ENCODE measurements around the gene SLX4. TPM values are rescaled to one million over a fixed set of nuclear protein-coding genes. Genes with fewer than 3 reads are reported as not detected.

The SLX4 gene
- total RNA-seq, 2 experiments from 2014 or later: 9.1 to 9.3 TPM

DNA sequence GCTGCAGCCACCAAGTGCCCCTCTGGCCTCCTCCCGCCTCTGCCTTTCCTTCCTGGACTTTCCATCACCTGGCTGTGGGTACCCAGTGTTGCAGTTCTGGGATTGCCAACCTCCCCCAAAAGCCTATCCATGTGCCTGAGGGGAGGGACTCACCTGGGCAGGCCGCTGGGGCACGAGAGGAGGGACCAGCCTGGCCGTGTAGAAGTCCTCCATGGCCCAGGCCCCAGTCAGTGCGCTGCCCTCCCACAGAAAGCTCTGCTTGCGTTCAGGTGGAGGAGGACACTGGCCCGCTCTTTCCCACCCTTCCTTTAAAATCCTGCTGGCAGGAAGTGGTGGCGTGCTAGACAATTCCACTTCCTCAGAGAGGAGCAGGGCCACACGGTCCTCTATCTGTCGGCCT, 14.2 kb downstream of the SLX4 start:
- no peaks in the 10 kb centered on the region for H3K4me1 Mint-ChIP-seq

DNA sequence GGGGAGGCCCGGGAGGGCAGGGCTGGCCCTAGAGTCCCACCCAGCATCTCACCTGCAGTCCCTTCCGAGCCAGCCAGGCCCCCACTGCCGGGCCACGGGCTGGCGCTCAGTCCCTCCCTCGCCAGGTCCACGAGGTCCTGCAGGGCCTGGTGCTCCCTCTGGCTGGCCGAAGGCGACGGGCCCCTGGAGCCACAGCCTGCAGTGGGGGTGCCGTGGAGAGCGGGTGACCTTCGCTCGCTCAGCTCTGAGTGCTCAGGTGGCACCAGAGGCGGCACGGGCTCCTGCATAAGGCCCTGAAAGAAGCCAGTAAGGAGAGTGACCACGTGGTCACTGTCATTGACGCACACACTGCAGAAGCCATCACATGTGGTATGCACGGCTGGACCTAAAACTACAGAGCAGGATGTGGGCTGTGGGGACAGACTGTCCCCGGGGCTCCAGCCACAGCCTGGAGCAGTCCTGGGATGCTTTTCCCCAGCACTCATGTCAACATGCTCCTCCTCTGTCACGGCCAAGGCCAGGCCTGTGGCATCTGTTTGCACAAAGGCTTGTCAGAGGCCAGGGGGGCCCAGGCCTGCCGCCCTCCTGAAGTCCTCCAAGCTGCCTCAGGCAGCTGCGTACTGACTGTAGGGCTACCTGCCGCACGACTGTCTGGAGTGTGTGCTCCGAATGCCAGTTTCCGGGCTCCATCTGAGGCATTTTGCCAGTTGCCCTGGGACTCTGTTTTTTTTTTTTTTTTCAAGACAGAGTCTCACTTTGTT, 15.1 kb downstream of the SLX4 start:
- H3K9me3 Mint-ChIP-seq: no peaks in the 10 kb centered on the region
- no peaks in the 10 kb centered on the region for H3K4me1 Mint-ChIP-seq
- no peak overlapping the region for H3K4me3 Mint-ChIP-seq
- no peak overlapping the region for H3K27ac Mint-ChIP-seq
- peaks cover 16% of the 10 kb centered on the region for H3K36me3 Mint-ChIP-seq
- no peaks in the 10 kb centered on the region for H3K27me3 Mint-ChIP-seq
- no peak for DNase-seq

More for the DNA sequence above, 14.2 kb downstream of the SLX4 start:
- H3K36me3 Mint-ChIP-seq: peaks cover 17% of the 10 kb centered on the region
- no peaks in the 10 kb centered on the region for H3K9me3 Mint-ChIP-seq
- no peak overlapping the region for H3K4me3 Mint-ChIP-seq
- DNase-seq: no peak
- no peaks in the 10 kb centered on the region for H3K27me3 Mint-ChIP-seq
- no peak overlapping the region for H3K27ac Mint-ChIP-seq

DNA sequence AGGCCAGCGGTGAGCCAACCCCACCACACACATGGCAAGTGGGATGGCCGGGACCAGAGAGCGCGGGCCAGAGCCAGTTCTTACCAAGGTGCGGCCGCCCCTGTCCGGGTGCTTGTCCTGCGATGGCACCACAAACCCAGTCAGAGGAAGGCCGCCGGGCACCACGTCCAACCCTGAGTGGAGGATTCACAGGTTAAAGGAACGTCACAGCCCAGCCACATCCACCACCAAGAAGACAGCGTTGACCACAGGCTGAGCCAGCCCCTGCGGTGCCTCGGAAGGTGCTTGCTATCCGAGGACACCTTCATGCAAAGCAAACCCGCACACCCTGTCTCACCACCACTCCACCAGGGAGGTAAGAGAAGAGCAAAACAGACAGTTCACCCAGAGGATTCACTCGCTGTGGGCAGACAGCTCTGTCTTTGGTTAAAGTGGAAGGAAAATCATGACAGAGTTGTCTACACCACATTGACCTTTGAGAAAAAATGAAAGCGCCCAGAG, 15.8 kb downstream of the SLX4 start:
- no peak for DNase-seq
- H3K4me1 Mint-ChIP-seq: no peaks in the 10 kb centered on the region
- H3K27me3 Mint-ChIP-seq: no peaks in the 10 kb centered on the region
- no peak overlapping the region for H3K4me3 Mint-ChIP-seq
- H3K9me3 Mint-ChIP-seq: no peaks in the 10 kb centered on the region
- no peak overlapping the region for H3K27ac Mint-ChIP-seq
- H3K36me3 Mint-ChIP-seq: peaks cover 11% of the 10 kb centered on the region

DNA sequence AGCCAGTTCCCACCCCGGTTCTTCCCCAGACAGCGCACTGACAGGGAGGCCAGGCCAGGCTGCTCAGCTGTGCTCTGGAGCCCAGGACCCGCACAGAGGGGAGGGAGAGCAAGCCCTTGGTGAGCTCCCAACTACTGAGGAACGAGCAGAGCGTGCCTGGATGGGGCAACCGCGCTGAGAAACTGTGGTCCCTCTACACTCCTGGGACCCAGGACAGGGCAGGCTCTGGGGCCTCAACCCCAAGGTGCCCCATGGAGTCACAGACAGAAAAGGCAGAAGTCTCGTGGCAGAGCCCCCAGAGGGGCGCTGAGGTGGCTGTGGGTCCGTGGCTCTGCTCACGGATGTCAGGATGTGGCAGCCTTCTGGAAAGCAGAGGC, 16.3 kb downstream of the SLX4 start:
- H3K4me3 Mint-ChIP-seq: no peak overlapping the region
- no peak overlapping the region for H3K27ac Mint-ChIP-seq
- H3K9me3 Mint-ChIP-seq: no peaks in the 10 kb centered on the region
- no peaks in the 10 kb centered on the region for H3K4me1 Mint-ChIP-seq
- peaks cover 12% of the 10 kb centered on the region for H3K36me3 Mint-ChIP-seq
- DNase-seq: no peak
- no peaks in the 10 kb centered on the region for H3K27me3 Mint-ChIP-seq

DNA sequence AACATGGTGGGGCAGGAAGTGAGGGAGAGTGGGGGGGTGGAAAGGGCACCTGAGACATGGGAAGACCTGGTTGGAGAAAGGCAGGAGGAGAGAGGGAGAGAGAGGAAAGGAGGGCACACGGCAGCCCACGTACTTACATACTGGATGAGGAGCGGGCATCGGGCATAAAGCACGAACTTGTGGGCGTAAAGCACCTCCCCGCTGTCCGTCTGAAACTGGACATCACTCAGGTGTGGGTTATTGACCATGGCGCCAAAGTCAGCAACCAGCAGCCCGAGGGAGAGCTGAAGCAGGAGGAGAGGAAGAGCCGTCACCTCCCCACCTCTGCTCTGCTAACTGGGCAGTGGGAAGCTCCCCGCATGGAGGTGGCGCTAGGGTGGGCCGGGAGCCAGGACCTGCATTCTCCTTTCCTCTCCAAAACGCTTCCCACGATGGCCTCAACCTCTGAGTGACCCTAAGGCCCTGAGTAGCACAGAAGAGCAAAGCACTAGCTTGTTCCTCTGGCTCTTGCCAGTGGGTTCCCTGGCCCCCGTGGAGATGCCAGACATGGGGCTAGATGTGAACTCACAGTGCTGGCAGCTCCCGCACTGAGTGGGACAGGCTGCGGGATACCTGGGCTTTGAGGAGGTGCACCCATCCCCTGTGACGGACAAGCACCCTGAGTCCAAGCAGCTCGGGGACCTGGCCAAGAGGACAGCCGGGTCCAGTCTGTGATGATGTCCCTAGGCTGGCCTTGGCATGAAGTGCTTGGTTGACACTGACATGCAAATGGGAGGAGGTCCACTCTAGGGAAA, 16.9 kb downstream of the SLX4 start:
- no peak overlapping the region for H3K4me3 Mint-ChIP-seq
- H3K27ac Mint-ChIP-seq: no peak overlapping the region
- H3K9me3 Mint-ChIP-seq: no peaks in the 10 kb centered on the region
- no peak for DNase-seq
- H3K36me3 Mint-ChIP-seq: peaks cover 6% of the 10 kb centered on the region
- H3K27me3 Mint-ChIP-seq: no peaks in the 10 kb centered on the region
- no peaks in the 10 kb centered on the region for H3K4me1 Mint-ChIP-seq

DNA sequence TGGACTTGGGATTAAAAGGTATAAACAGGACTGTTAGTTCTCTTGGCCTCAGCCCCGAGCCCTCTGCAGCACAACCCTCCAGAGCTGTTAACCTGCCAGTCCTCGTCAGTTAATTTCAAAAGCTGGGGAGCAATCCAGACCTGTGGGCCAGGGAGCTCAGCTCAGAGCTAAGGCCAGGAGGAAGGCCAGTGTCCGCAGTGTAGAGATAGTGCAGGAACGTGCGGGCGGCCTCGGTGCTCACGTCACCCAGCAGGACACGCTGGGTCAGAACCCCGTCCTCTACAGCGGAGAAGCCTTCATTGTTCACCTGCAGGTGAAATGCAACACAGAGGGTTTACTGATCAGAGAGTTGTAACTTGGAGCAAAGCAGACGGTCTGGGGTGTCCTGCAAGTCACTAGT, 18.8 kb downstream of the SLX4 start:
- no peaks in the 10 kb centered on the region for H3K27me3 Mint-ChIP-seq
- H3K4me3 Mint-ChIP-seq: no peak overlapping the region
- H3K36me3 Mint-ChIP-seq: peaks cover 4% of the 10 kb centered on the region
- no peaks in the 10 kb centered on the region for H3K9me3 Mint-ChIP-seq
- H3K27ac Mint-ChIP-seq: no peak overlapping the region
- no peak for DNase-seq
- no peaks in the 10 kb centered on the region for H3K4me1 Mint-ChIP-seq

DNA sequence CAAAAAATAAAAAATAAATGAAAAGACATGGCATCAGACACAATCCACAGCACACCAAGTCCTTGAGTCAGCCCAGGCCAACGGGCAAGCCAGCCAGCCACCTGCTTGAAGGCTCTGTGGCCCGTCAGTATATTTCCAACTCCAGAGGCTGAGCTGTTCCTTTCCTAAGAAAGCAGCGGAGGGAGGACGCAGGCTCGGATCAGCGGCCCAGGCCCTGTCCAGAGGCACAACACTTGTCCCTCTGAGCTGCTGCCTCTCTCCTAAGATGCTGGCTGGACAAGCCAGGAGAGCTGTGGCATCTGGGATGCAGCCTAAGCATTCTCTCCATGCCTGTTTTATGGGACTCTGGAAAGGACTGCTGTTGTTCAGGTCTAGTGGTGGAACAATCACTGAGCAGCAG, 19.4 kb downstream of the SLX4 start:
- peaks cover 3% of the 10 kb centered on the region for H3K36me3 Mint-ChIP-seq
- H3K27ac Mint-ChIP-seq: no peak overlapping the region
- H3K9me3 Mint-ChIP-seq: no peaks in the 10 kb centered on the region
- H3K4me1 Mint-ChIP-seq: no peaks in the 10 kb centered on the region
- H3K4me3 Mint-ChIP-seq: no peak overlapping the region
- no peaks in the 10 kb centered on the region for H3K27me3 Mint-ChIP-seq
- no peak for DNase-seq

DNA sequence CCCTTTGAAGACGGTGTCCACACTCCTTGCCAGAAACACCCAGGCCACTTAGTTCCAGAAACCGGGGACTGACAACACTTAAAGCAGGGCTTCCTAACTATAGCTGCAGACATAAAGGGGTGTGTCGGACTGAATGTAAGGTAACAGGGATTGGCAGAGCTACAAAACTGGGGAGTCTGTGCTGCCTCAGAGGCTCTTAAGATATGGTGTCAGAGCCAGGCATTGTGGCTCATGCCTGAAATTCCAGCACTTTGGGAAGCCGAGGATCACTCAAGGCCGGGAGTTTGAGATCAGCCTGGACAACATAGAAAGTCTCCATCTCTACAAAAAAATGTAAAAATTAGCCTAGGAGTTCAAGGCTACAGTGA, 20.0 kb downstream of the SLX4 start:
- Mint-ChIP-seq H3K4me1 (no peaks in the 10 kb centered on the region), H3K36me3 (peaks cover 3% of the 10 kb centered on the region), H3K9me3 (no peaks in the 10 kb centered on the region), H3K27ac (no peak overlapping the region), H3K27me3 (no peaks in the 10 kb centered on the region), H3K4me3 (no peak overlapping the region)
- no peak for DNase-seq

DNA sequence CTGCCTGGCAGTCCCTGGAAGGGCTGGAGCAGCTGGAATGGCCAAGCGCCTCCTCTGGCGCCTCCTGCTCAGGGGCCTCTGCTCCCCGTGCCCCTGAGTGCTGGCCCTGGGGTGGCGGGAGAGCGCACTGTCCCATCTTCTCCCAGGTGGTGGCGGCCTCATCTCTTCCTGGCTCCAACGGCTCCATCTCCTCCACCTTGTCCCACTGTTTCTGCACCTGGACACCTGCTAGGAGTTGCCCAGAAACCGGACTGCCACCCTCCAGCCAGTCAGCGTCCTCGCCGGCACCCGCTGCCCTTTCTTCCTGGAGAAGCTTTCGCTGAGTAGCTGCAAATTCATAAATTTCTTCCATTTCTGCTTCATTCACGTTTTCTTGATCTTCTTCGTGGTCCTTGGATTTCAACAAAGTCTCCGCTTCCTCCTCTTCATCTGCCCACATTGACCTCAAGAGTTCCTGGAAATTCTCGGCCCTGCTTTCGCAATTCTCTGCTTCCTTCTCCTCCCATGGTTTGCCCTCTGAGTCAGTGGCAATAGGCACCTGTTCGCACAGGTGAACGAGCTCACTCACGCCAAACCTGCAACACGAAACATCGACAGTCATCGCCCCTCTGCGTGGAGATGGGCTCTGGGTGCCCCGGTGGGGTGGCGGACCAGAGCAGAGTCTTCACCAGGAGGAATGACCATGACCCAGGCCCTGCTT, 20.5 kb downstream of the SLX4 start:
- no peak for DNase-seq
- H3K4me1 Mint-ChIP-seq: no peaks in the 10 kb centered on the region

DNA sequence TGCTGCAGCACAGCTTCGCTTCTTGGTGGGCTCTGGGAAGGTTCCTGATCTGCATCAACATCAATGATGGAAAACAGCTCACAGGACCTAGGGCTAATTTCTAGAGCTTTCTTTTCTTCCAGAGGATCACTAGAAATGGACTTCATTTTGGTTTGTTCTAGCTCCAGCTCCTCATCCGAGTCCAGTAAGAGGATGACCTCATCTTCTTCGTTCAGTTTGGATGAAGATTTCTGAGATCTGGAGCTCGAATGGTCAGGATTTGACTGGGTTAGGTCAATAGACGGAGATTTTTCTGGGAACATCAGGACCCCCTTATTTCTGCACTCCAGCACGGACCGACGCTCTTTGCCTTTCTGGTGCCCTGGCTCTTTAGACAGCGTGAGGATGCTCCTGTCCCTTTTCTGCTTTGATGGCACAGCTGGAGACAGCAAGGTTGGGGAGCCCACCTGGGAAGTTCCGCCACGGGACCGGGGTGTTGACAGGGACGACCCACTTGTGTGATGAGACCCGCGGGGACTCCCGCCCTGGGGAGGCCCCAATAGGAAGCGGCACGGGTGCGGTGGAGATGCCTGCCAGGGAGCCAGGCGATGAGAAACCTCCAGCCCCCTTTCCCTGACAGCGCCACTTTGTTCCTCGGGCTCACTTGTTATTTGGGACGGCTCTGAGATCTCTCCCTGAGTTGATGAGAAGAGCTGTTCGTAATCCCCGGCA, 21.3 kb downstream of the SLX4 start:
- no peak overlapping the region for H3K4me3 Mint-ChIP-seq
- H3K9me3 Mint-ChIP-seq: no peaks in the 10 kb centered on the region
- no peaks in the 10 kb centered on the region for H3K27me3 Mint-ChIP-seq
- H3K36me3 Mint-ChIP-seq: peaks cover 3% of the 10 kb centered on the region
- H3K4me1 Mint-ChIP-seq: peaks cover 1% of the 10 kb centered on the region
- DNase-seq: no peak
- H3K27ac Mint-ChIP-seq: no peak overlapping the region

More for the DNA sequence above, 20.5 kb downstream of the SLX4 start:
- Mint-ChIP-seq H3K9me3 (no peaks in the 10 kb centered on the region), H3K27ac (no peak overlapping the region), H3K36me3 (peaks cover 3% of the 10 kb centered on the region), H3K27me3 (no peaks in the 10 kb centered on the region), H3K4me3 (no peak overlapping the region)

DNA sequence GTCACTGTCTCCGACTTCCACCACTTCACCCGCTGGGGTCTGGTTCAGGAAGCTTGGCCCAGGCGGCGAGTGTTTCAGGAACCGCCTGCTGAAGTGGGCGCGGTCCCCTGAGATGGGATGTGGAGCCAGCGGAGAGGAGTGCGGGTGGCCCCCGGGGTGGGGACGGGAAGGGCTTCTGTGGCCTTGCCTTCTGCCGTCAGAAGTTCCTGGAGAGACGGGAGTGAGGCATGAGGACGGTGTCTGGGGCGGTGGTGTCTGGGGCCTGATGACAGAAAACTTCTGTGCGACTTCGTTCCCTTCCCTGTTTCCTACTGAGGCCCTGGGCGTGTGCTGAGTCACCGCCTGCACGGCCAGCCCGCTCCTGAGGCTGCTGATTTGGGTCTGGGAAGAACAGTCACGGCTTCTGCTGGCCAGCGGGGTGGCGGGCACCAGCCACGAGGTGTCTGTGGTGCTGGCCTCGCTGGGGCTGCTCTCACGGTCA, 21.9 kb downstream of the SLX4 start:
- Mint-ChIP-seq H3K9me3 (no peaks in the 10 kb centered on the region), H3K27ac (no peak overlapping the region), H3K36me3 (peaks cover 3% of the 10 kb centered on the region), H3K4me3 (no peak overlapping the region), H3K27me3 (no peaks in the 10 kb centered on the region), H3K4me1 (peaks cover 1% of the 10 kb centered on the region)
- no peak for DNase-seq

DNA sequence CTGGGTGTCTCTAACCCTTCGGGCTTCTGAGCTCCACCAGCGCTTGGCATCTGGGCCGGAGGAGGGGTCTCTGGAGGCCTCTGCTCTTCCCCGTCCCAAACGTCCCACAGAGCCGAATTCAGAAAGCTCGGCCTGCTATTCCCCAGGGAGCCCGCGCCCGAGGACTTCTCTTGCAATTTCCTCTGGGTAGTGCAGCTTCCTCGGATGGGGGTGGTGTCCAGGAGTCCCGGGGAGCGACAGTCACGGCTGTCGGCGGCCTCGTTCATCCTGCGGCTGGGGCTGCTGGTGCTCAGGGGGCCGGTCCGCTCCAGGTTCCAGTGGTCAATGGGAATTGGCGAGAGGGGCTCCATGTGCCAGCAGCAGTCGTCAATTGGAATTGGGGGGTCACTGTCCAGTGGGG, 22.4 kb downstream of the SLX4 start:
- Mint-ChIP-seq H3K4me3 (no peak overlapping the region), H3K9me3 (no peaks in the 10 kb centered on the region), H3K36me3 (peaks cover 5% of the 10 kb centered on the region), H3K4me1 (peaks cover 1% of the 10 kb centered on the region), H3K27me3 (no peaks in the 10 kb centered on the region), H3K27ac (no peak overlapping the region)
- no peak for DNase-seq

DNA sequence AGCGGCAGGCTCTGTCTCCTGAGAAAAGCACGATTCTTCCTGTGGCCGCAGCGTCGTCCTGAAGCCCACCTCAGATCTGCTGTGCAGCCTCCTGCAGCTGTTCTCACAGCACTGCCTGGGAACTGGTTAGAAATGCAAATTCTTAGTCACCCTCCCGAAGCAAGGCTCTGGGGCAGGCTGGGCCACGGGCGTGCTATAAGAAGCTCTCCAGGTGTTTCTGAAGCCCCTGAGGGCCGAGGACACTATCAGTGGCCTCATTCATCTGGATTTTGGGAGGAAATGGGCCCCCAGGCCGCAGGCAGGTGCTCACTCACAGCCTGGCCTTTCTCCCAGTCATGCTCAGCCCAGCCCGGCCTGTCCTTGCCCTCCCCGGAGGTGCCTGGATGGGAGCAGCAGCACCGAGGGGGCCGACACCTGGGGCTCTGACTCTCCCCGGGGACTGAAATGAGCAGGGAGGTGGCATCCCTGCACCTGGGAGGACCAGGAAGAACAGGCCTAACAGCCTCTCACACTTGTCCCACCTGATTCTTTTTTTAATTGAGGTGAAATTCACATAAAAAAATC, 23.8 kb downstream of the SLX4 start:
- peaks cover 7% of the 10 kb centered on the region for H3K36me3 Mint-ChIP-seq
- no peak for DNase-seq
- no peaks in the 10 kb centered on the region for H3K27me3 Mint-ChIP-seq
- H3K4me3 Mint-ChIP-seq: no peak overlapping the region
- no peak overlapping the region for H3K27ac Mint-ChIP-seq
- H3K9me3 Mint-ChIP-seq: no peaks in the 10 kb centered on the region
- H3K4me1 Mint-ChIP-seq: peaks cover 1% of the 10 kb centered on the region

DNA sequence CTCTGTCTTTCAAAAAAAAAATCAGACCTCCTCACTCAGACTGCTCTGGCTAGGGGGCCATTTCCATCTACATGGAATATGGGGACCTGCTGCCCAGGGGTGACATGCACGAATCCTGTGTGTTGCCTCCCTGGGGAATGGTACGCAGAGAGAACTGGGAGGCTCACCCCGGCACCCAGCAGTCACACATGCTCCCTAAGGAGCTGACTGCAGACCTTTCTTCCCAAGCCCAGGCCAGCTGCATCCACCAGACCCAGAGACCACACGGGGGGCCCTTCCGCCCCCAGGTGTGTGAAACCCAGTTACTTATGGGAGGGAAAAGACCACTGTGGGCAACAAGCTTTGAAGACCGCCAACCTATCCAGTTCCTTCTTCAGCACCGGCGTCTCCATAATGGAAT, 27.0 kb downstream of the SLX4 start:
- DNase-seq: no peak
- Mint-ChIP-seq H3K27me3 (no peaks in the 10 kb centered on the region), H3K9me3 (no peaks in the 10 kb centered on the region), H3K27ac (no peak overlapping the region), H3K36me3 (peaks cover 4% of the 10 kb centered on the region), H3K4me1 (peaks cover 10% of the 10 kb centered on the region), H3K4me3 (no peak overlapping the region)

Measured in activated naive CD8-positive, alpha-beta T cell treated with anti-CD3 and anti-CD28 coated beads for 36 hours (primary cell).